ENCODE results near the gene ANKUB1.
"Not testable (repeated sequence)": the region's sequence is repeated elsewhere in the genome, so short reads cannot be mapped to it uniquely, and the experiment has no call there.

ANKUB1 gene, protein sequence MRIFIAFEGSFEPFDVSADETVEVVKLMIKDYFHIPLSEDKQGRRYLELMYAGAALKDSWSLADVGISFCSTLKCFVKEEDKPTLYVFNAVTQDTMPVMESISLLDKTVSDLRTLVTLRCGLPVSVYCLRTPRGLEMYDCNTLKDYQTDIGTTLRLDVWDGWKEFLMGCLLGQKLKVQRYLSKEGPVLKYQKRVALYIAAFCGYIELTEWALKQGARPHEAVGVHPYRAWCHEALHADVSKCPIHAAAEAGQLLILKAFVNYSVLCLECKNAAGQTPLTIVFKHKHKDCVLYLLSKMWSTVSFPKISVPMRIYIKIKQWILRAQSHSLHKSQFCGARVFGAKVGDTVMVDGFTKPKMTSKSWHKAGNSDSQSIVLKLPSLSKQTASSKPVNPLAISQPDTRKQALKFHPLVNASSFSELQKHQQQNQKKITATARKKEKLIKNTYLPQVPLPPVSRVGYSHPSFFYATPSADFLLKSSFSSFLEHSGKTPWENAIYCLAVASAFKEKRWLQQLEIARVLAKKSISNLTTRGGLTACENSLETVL

DNA sequence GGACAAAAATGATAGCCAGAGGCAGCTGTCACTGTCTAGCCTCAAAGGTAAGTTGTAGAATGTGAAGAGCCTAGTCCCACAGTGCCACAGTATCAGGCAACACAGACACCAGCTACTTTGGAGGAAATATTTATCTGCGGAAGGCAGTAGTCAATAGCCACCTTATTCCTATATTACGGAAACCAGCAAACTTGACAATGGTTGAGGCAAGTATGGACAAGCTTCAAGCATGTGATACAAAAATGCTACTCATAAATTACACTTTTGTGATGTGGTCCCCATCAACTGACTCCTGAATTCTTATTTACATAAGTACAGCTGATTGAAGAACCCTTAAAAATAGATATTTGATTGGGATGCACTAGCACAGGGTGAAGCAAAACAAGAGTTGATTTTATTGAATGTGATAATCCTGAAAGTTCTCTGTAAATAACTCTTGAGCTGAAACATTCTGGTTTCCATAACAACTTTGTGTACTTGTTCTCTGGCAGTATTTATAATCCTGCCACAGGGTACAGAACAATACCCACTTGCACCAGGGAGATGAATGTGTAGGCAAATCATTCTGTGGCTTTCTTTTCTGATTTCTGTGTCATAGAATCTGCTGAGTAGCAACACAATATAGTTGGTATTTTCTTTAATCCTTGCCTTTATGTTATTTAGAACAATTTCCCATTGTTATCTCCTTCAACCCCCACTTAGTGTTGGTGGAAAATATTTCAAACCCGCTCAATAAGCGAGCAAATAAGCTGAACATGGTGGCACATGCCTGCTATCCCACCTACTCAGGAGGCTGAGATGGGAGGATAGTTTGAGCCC lies at the start of gene ANKUB1:
TSS of gene ANKUB1 (minus strand) at position 103 of the 819 bp plus-strand sequence. CDS start 188 bp downstream, outside the sequence.
- Histone ChIP-seq H3K4me3 (no peak within 1 kb of the TSS), H3K9ac (no peak within 1 kb of the TSS), H3K4me2 (no peak within 1 kb of the TSS), H3K4me1 (peaks cover 0 to 29% (median 2%) of the 10 kb centered on the region in 10 experiments; a peak in 9 of 20 replicates), H3K36me3 (no peaks in the 10 kb centered on the region), H4K20me1 (no peaks in the 10 kb centered on the region), H3K27ac (no peak within 1 kb of the TSS), H3K27me3 (no peaks in the 10 kb centered on the region), H3K9me3 (replicated peaks in 1 of 11) (no peaks in the 10 kb centered on the region)
- TF ChIP-seq Cebpa-rat (IDR thresholded peaks at IDR 0.05): no peak

DNA sequence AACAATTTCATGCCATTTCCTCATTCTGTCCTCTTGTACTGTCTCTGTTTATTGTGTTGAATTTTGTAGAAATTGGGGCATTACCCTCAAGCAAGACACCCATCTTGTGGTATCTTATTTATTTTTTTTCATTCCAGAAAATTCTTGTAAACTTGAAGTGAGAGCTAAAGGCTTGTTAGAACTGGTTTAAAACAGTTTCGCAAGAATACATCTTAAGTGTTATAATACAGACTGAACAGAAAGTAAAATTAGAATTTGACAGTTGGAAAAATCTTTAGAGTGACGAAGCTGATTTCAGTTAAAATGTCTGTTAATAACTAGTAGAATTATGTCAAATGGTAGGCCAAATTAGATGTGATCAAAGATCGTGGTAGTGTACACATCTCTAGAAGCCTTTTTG lies 47.5 kb upstream of the ANKUB1 start:
- H3K4me3 ChIP-seq: no peak overlapping the region
- H4K20me1 ChIP-seq: peaks cover 0 to 92% (median 14%) of the 10 kb centered on the region in 11 experiments; a peak in 12 of 22 replicates
- H3K27ac ChIP-seq: no peak overlapping the region
- peaks cover 0 to 44% (median 0%) of the 10 kb centered on the region in 10 experiments; a peak in 5 of 20 replicates for H3K4me1 ChIP-seq
- H3K4me2 ChIP-seq: no peak overlapping the region
- no peak for TF ChIP-seq Cebpa-rat (IDR thresholded peaks at IDR 0.05)
- peaks cover 47 to 56% (median 53%) of the 10 kb centered on the region in 11 experiments for H3K9me3 ChIP-seq (replicated peaks in 1 of 11)
- H3K36me3 ChIP-seq: peaks cover 14 to 92% (median 29%) of the 10 kb centered on the region in 11 experiments
- H3K27me3 ChIP-seq: no peaks in the 10 kb centered on the region
- no peak overlapping the region for H3K9ac ChIP-seq

DNA sequence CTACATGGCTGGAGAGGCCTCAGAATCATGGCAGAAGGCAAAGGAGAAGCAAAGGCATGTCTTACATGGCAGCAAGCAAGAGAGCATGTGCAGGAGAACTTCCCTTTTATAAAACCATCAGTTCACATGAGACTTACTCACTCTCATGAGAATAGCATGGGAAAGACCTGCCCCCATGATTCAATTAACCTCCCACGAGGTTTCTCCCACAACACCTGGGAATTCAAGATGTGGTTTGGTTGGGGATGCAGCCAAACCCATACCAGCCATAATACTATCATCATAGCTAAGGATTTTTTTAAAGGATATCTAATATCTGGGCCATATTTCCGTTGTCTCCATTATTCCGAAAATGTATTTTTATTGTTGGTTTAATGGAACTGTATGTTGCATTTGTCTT lies 47.1 kb upstream of the ANKUB1 start:
- Histone ChIP-seq H3K36me3 (peaks cover 15 to 92% (median 32%) of the 10 kb centered on the region in 11 experiments), H3K4me1 (peaks cover 0 to 40% (median 0%) of the 10 kb centered on the region in 10 experiments; a peak in 5 of 20 replicates), H3K9me3 (replicated peaks in 1 of 11) (peaks cover 51 to 60% (median 57%) of the 10 kb centered on the region in 11 experiments), H4K20me1 (peaks cover 0 to 92% (median 10%) of the 10 kb centered on the region in 11 experiments; a peak in 12 of 22 replicates)
- not testable (repeated sequence) for H3K9ac ChIP-seq, H3K4me3 ChIP-seq, H3K27ac ChIP-seq, H3K27me3 ChIP-seq, H3K4me2 ChIP-seq

DNA sequence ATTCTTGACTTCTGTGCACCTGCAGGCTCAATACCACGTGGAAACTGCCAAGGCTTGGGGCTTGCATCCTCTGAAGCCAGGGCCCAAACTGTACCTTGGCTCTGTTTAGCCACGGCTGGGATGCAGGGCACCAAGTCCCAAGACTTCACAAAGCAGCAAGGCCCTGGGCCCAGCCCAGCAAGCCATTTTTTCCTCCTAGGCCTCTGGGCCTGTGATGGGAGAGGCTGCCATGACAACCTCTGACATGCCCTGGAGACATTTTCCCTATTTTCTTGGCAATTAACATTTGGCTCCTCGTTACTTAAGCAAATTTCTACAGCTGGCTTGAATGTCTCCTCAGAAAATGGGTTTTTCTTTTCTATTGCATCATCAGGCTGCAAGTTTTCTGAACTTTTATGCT lies 46.1 kb upstream of the ANKUB1 start:
- Histone ChIP-seq H3K9me3 (replicated peaks in 1 of 11) (peaks cover 61 to 70% (median 67%) of the 10 kb centered on the region in 11 experiments), H3K4me1 (peaks cover 0 to 30% (median 0%) of the 10 kb centered on the region in 10 experiments; a peak in 4 of 20 replicates), H3K36me3 (peaks cover 20 to 92% (median 36%) of the 10 kb centered on the region in 11 experiments), H3K4me3 (peak overlapping the region in 6 of 10 experiments; percentile 12 to 50 (median 25); a peak in 6 of 20 replicates), H4K20me1 (peaks cover 0 to 90% (median 5%) of the 10 kb centered on the region in 11 experiments; a peak in 12 of 22 replicates)
- not testable (repeated sequence) for H3K9ac ChIP-seq, H3K4me2 ChIP-seq, H3K27me3 ChIP-seq, H3K27ac ChIP-seq

DNA sequence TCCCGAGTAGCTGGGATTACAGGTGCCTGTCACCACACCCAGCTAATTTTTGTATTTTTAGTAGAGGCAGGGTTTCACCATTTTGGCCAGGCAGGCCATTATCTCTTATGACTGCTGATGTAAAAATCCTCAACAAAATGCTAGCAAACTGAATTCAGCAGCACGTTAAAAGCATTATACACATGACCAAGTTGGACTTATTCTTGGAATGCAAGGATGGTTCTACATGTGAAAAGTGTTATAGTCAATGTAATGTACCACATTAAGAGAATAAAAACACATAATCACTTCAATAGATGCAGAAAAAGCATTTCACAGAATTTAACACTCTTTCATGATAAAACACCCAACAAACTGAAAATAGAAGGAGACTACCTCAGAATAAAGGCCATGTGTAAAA lies 40.9 kb upstream of the ANKUB1 start:
- no peak overlapping the region for H3K27ac ChIP-seq
- no peak overlapping the region for H3K9ac ChIP-seq
- H3K4me3 ChIP-seq: no peak overlapping the region
- H3K36me3 ChIP-seq: peaks cover 40 to 93% (median 71%) of the 10 kb centered on the region in 11 experiments
- peaks cover 0 to 14% (median 0%) of the 10 kb centered on the region in 10 experiments; a peak in 3 of 20 replicates for H3K4me1 ChIP-seq
- peaks cover 0 to 89% (median 0%) of the 10 kb centered on the region in 11 experiments; a peak in 8 of 22 replicates for H4K20me1 ChIP-seq
- no peak for TF ChIP-seq Cebpa-rat (IDR thresholded peaks at IDR 0.05)
- H3K9me3 ChIP-seq (replicated peaks in 1 of 11): peaks cover 93 to 95% (median 94%) of the 10 kb centered on the region in 11 experiments
- no peaks in the 10 kb centered on the region for H3K27me3 ChIP-seq
- H3K4me2 ChIP-seq: no peak overlapping the region

DNA sequence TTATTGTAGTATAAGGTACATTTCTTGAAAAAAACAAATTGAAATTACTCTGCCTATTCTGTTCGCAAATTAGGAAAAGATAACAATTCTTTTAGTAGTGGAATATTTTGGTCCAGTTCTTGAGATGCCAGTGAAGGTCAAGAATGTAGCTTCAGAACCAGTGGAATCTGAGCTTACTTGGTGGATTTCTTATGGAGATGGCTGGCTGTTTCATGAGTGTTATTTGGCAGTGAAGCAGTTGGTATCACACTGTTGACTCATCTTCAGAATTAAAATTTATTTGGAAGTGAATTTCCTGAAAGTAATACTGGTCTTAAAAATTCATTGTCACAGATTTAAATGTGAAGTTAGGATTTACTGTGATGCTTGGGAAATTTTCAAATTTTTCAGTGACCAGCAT lies 39.7 kb upstream of the ANKUB1 start:
- H3K4me3 ChIP-seq: no peak overlapping the region
- no peak overlapping the region for H3K27ac ChIP-seq
- peaks cover 88 to 95% (median 94%) of the 10 kb centered on the region in 11 experiments for H3K9me3 ChIP-seq (replicated peaks in 1 of 11)
- H4K20me1 ChIP-seq: peaks cover 0 to 89% (median 0%) of the 10 kb centered on the region in 11 experiments; a peak in 9 of 22 replicates
- H3K4me2 ChIP-seq: no peak overlapping the region
- TF ChIP-seq Cebpa-rat (IDR thresholded peaks at IDR 0.05): no peak
- H3K9ac ChIP-seq: no peak overlapping the region
- peaks cover 0 to 21% (median 0%) of the 10 kb centered on the region in 10 experiments; a peak in 3 of 20 replicates for H3K4me1 ChIP-seq
- H3K36me3 ChIP-seq: peaks cover 28 to 93% (median 60%) of the 10 kb centered on the region in 11 experiments
- H3K27me3 ChIP-seq: no peaks in the 10 kb centered on the region

DNA sequence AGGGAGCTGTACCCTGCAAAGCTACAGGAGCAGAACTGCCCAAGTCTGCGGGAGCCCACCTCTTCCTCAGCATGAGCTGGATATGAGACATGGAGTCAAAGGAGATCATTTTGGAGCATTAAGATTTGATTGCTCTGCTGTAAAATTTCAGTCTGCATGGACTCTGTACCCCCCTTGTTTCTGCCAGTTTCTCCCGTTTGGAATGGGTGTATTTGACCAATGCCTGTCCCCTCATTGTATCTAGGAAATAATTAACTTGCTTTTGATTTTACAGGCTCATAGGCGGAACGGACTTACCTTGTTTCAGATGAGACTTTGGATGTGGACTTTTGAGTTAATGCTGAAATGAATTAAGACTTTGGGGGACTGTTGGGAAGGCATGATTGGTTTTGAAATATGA lies 39.0 kb upstream of the ANKUB1 start:
- peaks cover 81 to 93% (median 90%) of the 10 kb centered on the region in 11 experiments for H3K9me3 ChIP-seq (replicated peaks in 1 of 11)

DNA sequence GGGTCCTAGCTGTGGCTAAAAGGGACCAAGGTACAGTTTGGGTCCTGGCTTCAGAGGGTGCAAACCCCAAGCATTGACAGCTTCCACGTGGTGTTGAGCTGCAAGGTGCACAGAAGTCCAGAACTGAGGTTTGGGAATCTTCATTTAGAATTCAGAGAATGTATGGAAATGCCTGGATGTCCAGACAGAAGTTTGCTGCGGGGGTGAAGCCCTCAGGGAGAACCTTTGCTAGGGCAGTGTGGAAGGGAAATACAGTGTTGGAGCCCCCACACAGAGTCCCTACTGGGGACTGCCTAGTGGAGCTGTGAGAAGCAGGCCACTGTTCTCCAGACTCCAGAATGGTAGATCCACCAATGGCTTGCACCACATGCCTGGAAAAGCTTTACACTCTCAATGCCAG lies 38.5 kb upstream of the ANKUB1 start:
- peaks cover 0 to 31% (median 0%) of the 10 kb centered on the region in 10 experiments; a peak in 3 of 20 replicates for H3K4me1 ChIP-seq
- TF ChIP-seq Cebpa-rat (IDR thresholded peaks at IDR 0.05): no peak
- H4K20me1 ChIP-seq: peaks cover 0 to 89% (median 4%) of the 10 kb centered on the region in 11 experiments; a peak in 11 of 22 replicates
- H3K4me2 ChIP-seq: no peak overlapping the region
- H3K27ac ChIP-seq: no peak overlapping the region
- no peak overlapping the region for H3K9ac ChIP-seq
- peaks cover 28 to 92% (median 50%) of the 10 kb centered on the region in 11 experiments for H3K36me3 ChIP-seq
- H3K9me3 ChIP-seq (replicated peaks in 1 of 11): peaks cover 77 to 89% (median 86%) of the 10 kb centered on the region in 11 experiments
- no peaks in the 10 kb centered on the region for H3K27me3 ChIP-seq
- peak overlapping the region in 6 of 10 experiments; percentile 2 to 42 (median 16); a peak in 6 of 20 replicates for H3K4me3 ChIP-seq

More for the DNA sequence above, 39.0 kb upstream of the ANKUB1 start:
- Histone ChIP-seq H3K36me3 (peaks cover 28 to 92% (median 54%) of the 10 kb centered on the region in 11 experiments), H3K4me1 (peaks cover 0 to 26% (median 0%) of the 10 kb centered on the region in 10 experiments; a peak in 3 of 20 replicates), H3K4me2 (no peak overlapping the region), H3K27me3 (no peaks in the 10 kb centered on the region), H3K9ac (no peak overlapping the region), H3K4me3 (peak overlapping the region in 6 of 10 experiments; percentile 2 to 42 (median 16); a peak in 6 of 20 replicates), H3K27ac (no peak overlapping the region), H4K20me1 (peaks cover 0 to 89% (median 4%) of the 10 kb centered on the region in 11 experiments; a peak in 11 of 22 replicates)
- no peak for TF ChIP-seq Cebpa-rat (IDR thresholded peaks at IDR 0.05)

DNA sequence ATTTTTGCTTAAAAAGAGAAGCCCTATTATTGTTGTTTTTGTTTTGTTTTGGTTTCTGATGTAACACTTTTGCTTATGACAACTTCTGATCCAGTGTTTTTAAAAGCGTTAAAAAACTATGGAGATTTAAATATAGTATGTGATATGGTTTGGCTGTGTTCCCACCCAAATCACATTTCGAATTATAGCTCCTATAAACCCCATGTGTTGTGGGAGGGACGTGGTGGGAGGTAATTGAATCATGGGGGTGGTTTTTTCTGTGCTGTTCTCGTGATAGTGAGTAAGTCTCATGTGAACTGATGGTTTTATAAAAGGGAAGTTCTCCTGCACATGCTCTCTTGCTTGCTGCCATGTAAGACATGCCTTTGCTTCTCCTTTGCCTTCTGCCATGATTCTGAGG lies 37.3 kb upstream of the ANKUB1 start:
- H3K27me3 ChIP-seq, H3K9ac ChIP-seq: not testable (repeated sequence)
- Histone ChIP-seq H3K36me3 (peaks cover 28 to 92% (median 53%) of the 10 kb centered on the region in 11 experiments), H3K27ac (peak overlapping the region in 1 of 11 experiments; percentile 51; a peak in 2 of 22 replicates), H4K20me1 (peaks cover 0 to 89% (median 15%) of the 10 kb centered on the region in 11 experiments; a peak in 13 of 22 replicates), H3K9me3 (replicated peaks in 1 of 11) (peaks cover 64 to 83% (median 73%) of the 10 kb centered on the region in 11 experiments), H3K4me2 (peak overlapping the region in 2 of 11 experiments; percentile 56 to 65; a peak in 2 of 22 replicates), H3K4me1 (peaks cover 0 to 41% (median 0%) of the 10 kb centered on the region in 10 experiments; a peak in 3 of 20 replicates), H3K4me3 (peak overlapping the region in 2 of 10 experiments; percentile 7 to 26; a peak in 2 of 20 replicates)
